ENCODE measurements around the gene MSI2.

MSI2 gene

GRCh38 chr17:57567251-57567650, 310.9 kb downstream of the MSI2 start:
- DNase-seq, result no peak

DNA sequence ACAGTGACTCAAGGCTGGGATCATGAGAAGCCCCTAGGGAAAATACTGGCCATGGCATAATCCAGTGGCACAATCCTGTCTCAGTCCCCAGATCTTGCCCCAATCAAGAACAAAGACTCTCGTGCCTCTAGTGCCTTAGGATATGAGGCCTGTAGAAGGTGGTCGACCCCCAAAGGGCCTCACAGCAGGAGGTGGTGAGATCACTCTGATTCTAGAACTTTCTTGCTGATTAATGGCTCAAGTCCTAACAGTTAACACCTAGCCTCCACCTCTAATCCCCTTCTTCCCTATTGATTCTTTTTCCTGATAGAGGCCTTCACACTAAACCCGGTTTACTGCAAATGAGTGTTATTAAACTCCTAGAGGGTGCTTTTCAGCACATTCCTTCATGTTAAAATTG, 312.0 kb downstream of the MSI2 start:
- DNase-seq, result no peak

- no peak for DNase-seq
Observed at GRCh38 chr17:57569021-57569420, 312.7 kb downstream of the MSI2 start.

DNA sequence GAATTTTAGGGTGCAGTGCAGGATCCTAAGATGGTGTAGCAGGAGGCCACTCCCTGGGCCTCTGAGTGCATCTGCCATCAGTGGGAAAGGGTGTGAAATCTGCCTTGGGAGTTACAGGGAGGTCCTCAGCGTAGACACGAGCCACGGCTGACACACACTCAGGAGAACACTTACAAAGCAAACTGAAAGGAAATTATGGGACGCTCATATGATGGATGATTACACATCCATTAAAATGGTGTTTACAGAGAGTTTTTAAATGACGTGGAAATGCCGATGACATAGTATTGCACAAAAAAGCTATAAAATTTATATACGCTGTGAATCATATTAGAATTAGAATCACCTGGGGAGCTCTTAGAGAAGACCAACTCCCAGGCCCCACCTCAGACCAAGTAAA, 313.5 kb downstream of the MSI2 start:
- no peak for DNase-seq

- DNase-seq, result no peak
Observed at GRCh38 chr17:57570724-57571344, 314.5 kb downstream of the MSI2 start.

GRCh38 chr17:57572062-57572461, 315.7 kb downstream of the MSI2 start:
- no peak for DNase-seq

DNA sequence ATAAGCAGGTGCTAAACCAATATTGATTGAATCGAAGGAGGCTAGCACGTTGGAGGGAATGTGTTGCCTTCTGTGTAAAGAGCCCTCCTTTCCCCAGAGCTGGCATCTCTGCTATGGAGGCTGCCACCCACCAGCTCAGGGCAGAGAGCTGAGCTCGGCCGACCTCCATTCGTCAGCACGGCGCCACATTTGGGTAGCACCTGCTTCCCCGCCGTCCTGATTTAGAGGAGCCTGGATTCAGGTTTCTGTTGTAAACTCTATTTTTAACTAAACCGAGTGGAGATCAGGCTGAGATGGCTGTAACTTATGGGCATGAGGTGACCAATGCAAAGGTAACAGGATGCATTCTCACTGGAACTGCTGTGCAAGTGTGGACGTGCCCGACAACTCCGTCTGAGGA, 316.3 kb downstream of the MSI2 start:
- DNase-seq, result no peak

GRCh38 chr17:57574040-57574513, 317.8 kb downstream of the MSI2 start:
- no peak for DNase-seq

DNA sequence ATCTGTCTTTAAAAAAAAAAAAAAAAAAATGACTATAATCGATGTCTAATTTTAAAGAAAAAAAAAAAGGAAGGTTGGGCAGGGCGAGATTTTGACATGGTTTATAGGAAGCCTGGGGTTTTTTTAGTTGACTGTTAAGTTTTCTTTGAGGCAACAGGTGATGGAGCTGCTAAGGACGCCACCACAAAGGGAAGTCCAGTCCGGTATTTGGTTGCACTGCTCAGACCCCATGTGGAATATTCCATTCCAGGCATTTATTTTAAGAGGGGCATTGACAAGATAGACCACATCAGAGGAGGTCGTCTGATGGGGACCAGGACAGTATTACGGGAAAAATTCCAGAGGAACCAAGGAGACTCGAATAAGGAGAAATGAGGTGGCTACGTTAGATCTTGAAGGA, 320.4 kb downstream of the MSI2 start:
- no peak for DNase-seq

GRCh38 chr17:57577751-57578607, 321.7 kb downstream of the MSI2 start:
- no peak for DNase-seq

DNA sequence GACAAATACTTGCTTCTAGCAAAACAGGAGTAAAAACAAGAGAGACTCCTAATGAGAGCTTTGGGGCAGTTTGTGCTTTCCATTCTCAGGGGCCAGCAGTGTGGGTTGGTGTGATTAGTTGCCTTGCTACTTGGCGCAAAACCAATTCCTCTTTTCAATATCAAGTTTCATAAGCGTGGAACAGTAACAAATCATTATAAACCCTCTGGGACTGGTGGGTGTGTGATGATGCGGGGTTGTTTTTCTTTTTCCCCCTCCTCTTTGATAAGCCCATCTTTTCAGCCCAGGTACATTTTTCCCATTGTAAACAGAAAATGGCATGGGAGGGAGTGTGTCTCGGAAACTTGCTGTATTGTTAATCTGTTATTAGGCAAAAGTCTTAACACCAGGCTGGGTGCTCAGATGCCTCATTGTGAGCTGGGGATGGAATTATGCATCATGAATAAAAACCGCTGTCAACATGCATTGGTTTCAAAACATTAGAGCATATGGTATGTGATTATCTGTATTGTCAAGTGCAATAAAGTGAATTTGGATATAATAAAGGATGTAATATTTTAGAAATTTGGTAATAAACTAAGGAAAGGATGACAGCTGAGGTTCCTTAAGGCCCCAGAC, 322.4 kb downstream of the MSI2 start:
- no peak for DNase-seq

GRCh38 chr17:57579245-57579644, 322.9 kb downstream of the MSI2 start:
- DNase-seq, result no peak

- no peak for DNase-seq
Observed at GRCh38 chr17:57580055-57580739, 323.9 kb downstream of the MSI2 start.

- no peak for DNase-seq
Observed at GRCh38 chr17:57582881-57583756, 326.8 kb downstream of the MSI2 start.

DNA sequence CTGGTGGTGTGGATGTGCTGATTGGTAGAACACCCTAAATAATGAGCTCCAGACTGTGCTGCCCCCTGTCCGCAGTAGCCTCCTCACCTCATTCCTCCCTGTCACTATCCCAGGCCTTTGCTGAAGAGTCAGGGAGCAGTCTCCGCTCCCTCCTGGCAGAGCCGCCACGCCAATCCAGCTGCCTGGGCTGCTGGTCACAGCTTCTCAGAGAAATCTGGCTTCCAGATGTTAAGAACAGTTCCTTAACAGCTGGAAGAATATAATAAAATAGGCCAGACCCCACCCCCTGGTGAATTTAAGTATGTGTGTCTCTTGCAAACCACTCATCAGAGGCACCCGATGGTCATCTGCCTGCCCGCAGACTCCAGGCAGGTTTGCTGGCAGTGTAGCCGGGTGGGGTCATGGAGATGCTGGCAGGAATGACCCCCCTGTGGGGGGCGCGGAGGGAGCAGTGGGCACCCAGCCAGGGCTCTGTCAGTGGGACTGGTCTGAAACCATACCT, 327.8 kb downstream of the MSI2 start:
- DNase-seq, result no peak

DNA sequence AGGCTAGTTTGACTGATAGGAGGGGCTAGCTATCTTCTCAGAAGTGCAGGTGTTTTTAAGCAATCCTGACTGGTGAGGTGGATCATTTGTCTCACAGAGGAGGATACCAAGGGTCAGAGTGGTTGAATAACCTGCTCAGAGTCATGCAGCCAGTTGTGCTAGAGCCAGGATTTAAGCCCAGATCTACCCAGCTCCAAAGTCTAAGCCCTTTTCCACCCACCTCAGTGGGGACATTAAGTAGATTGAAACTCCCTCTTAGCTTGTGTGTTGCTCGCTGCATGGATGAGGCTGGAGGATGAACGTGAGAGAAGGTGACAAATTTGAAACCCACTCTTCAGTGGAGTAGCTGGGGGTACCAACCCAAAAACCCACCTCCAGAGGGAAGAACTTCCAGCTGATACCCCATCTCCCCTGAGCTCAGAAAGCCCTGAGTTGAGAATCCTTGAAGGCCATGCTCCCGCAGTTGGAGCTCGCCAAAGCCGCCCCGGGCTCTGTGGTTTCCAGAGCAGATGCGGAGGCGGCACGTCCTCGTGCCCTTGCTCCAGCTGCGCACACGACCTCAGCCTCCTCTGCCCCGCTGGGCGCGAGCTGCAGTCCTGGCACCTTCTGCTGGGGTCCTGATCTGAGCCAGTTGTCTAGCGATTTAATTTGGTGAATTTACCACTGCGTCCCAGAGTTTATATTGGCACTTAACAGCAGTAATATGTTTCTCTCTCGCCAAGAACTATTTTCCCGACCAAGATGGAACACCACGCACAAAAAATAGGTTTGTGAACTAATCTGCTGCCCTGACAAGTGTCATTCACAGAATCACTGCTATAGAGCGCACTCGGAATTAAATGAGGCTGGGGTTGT, 329.2 kb downstream of the MSI2 start:
- no peak for DNase-seq

DNA sequence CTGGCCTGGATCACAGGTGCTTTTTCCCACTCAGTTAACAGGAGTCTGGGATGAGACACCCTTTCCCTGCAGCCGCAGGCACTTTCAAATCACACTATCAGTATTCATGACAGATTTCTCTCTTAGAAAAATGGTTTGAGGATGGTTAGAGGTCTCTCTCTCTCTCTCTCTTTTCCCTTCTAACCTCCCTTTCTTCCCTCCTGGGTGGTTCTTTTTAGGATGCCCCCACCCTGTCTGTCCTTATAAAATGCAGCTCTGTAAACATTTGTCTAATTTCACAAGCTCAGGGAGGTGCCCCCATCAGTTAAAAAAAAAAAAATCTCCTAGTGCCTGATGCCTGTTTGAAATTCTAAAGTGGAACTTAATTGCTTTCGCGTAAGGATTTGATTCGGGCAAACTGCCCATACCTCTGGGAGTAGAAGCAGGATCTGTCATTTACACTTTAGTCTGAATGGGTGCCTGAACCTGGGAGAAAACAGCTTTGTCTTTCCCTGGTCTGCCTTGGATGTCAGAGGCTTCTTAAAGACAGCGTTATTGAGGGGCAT, 329.9 kb downstream of the MSI2 start:
- no peak for DNase-seq

DNA sequence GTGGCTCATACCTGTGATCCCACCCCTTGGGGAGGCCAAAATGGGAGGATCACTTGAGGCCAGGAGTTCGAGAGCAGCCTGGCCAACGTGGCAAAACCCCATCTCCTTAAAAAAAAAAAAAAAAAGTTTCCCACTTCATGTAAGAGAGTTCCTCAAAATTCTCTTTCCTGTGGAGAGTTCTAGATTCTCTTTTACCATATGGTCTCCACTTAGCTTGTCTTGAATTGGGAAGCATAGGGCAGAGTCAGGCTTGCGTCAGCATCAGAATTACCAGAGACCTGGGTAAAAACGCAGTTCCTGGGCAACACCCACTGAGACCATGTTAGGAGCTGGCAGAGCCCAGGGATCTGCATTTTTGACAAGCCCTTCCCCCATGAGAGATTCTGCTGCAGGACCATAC, 330.4 kb downstream of the MSI2 start:
- DNase-seq, result no peak

DNA sequence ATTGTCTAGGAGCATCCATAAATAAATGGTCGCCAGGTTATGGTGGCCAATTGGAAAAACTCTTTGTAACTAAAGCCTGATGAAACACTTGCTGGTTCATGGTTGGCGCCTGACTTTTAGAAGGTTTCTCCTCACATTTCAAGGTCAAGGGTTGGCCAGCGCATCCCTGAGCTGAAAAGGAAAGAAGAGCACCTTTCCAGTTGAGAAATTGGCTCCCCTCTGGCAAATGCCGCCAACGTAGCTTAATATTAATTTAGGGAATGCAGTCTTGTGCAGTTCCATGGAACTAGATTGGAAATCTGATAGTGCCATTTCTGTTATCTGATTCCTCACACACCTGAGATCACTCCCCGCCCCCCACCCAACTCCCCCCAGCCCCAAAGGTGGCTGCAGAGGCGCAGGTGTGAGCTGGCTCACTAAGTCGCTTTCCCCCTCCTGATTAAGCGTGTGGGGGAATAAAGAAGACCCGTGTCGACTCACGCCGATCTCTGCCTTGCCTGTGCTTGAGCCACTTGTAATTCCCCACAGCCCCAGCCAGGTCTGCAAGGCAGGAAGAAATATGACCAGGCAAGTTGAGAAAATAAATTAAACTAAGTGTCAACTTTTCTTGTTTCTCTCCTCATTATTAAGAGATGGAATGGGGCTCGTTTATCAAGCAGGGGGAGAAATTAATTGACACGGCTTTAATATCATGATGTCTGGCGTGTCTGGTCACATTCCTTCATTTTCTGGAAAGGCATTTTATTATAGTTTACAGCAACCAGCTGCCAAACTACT, 331.1 kb downstream of the MSI2 start:
- DNase-seq, result no peak

DNA sequence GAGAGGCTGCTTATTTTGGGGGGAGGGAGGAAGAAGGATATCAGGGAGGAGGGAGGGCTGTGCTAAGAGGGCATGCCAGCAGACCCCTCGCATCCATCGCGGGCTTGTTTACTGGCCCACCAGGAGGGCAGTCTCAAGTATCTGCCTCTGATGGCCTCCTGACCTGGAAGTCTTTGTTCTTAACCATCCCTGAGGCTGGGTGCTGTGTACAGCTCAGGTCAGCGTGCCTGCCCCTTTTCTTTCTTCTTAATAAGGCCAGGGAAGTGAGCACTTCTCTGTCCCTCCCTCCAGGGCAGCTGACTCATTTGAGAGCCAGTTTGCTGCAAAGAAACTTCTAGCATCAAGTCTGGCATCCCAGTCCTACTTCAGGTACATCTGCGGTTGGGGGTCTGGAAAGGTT, 331.8 kb downstream of the MSI2 start:
- no peak for DNase-seq
